ENCODE data around the gene GABPA. TPM values are rescaled to one million over a fixed set of nuclear protein-coding genes. Genes with fewer than 3 reads are reported as not detected.

GABPA gene
- total RNA-seq, 2 experiments from 2014 or later: 21.9 to 33.2 TPM

DNA sequence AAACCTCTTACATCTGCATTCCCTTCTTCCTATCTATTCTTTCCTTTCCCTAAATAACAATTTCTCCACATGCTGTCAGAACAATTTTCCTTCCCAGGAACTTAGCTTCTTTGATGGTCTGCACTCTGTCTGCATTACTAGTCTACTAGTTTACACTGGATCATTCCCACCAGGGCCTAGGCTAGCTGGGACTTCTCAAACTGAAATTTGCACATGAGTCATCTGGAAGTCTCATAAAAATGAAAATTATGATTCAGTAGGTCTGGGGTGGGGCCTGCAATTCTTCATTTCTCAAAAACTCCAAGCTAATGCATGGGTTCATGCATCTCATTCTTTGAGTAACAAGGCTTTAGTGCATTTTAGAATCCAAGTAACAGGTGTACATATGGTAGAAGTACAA lies 74.2 kb downstream of the GABPA start:
- Histone ChIP-seq H2AFZ (ENCODE audit: low read length) (no peak overlapping the region), H3K4me2 (ENCODE audit: low read length) (no peak overlapping the region), H3K79me2 (ENCODE audit: insufficient read depth, low read depth, low read length) (no peaks in the 10 kb centered on the region), H4K20me1 (ENCODE audit: insufficient read depth, low read length) (no peaks in the 10 kb centered on the region), H3K4me3 (ENCODE audit: low read depth, low read length, poor library complexity, severe bottlenecking) (no peak overlapping the region), H3K9me2 (ENCODE audit: insufficient read depth, low read length) (no peaks in the 10 kb centered on the region), H3K36me3 (ENCODE audit: insufficient read depth, low read length) (no peaks in the 10 kb centered on the region), H3K27ac (ENCODE audit: low read depth, low read length, poor library complexity, severe bottlenecking) (no peak overlapping the region), H3K4me1 (ENCODE audit: insufficient read depth, low read length, poor library complexity, severe bottlenecking) (no peaks in the 10 kb centered on the region), H3K9me3 (ENCODE audit: low read length) (no peaks in the 10 kb centered on the region)
- BruUV-seq (replicated peaks): no TSS peak
- intact Hi-C loops (cut with micrococcal nuclease; ENCODE audit: unreplicated experiment): no loop called here
- ChIA-PET POLR2A (interaction anchor here (0.6 kb wide), 1 partner anchor 532 kb away, joined by 3 read pairs; no protein-coding TSS in a partner anchor), CTCF (ENCODE audit: unreplicated experiment) (no interaction called here)
- DNase-seq (ENCODE audit: low spot score): no peak
- TF ChIP-seq EZH2phosphoT487 (IDR thresholded peaks at IDR 0.05; ENCODE audit: borderline replicate concordance, low read depth, low read length) (no peak), CTCF (conservative IDR thresholded peaks at IDR 0.05; ENCODE audit: low read length) (no peak)

DNA sequence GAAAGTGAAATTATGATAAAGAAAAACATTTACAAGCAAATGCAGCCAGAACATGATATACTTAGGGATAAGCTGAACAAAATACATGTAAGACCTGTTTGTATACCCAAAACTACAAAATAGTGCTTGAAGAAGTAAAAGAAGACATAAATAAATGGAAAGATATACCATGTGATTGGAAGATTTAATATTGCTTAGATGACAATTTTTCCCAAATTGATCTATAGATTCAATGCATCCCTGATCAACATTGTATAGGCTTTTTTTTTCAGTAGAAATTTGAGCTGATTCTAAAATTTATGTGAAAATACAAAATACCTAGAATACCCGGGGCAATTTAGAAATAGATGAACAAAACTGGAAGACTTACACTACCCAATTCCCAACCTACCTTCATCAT lies 76.4 kb downstream of the GABPA start:
- POLR2A ChIA-PET: no interaction called here
- Histone ChIP-seq H3K4me1 (ENCODE audit: insufficient read depth, low read length, poor library complexity, severe bottlenecking) (no peaks in the 10 kb centered on the region), H3K9me3 (ENCODE audit: low read length) (no peaks in the 10 kb centered on the region), H3K9me2 (ENCODE audit: insufficient read depth, low read length) (no peaks in the 10 kb centered on the region), H3K79me2 (ENCODE audit: insufficient read depth, low read depth, low read length) (no peaks in the 10 kb centered on the region), H3K36me3 (ENCODE audit: insufficient read depth, low read length) (no peaks in the 10 kb centered on the region), H3K4me3 (ENCODE audit: low read depth, low read length, poor library complexity, severe bottlenecking) (no peak overlapping the region), H3K4me2 (ENCODE audit: low read length) (no peak overlapping the region), H3K27ac (ENCODE audit: low read depth, low read length, poor library complexity, severe bottlenecking) (no peak overlapping the region), H4K20me1 (ENCODE audit: insufficient read depth, low read length) (no peaks in the 10 kb centered on the region), H2AFZ (ENCODE audit: low read length) (no peak overlapping the region)
- TF ChIP-seq EZH2phosphoT487 (IDR thresholded peaks at IDR 0.05; ENCODE audit: borderline replicate concordance, low read depth, low read length) (no peak), CTCF (conservative IDR thresholded peaks at IDR 0.05; ENCODE audit: low read length) (no peak)
- intact Hi-C loops (cut with micrococcal nuclease; ENCODE audit: unreplicated experiment): no loop called here
- DNase-seq (ENCODE audit: low spot score): no peak
- CTCF ChIA-PET (ENCODE audit: unreplicated experiment): no interaction called here
- BruUV-seq (replicated peaks): no TSS peak

GRCh38 chr21:25813917-25814316 lies 79.1 kb downstream of the GABPA start:
- ChIA-PET POLR2A (no interaction called here), CTCF (ENCODE audit: unreplicated experiment) (no interaction called here)
- no TSS peak for BruUV-seq (replicated peaks)
- Histone ChIP-seq H3K4me2 (ENCODE audit: low read length) (no peak overlapping the region), H3K4me1 (ENCODE audit: insufficient read depth, low read length, poor library complexity, severe bottlenecking) (no peaks in the 10 kb centered on the region), H3K9me3 (ENCODE audit: low read length) (no peaks in the 10 kb centered on the region), H2AFZ (ENCODE audit: low read length) (no peak overlapping the region), H3K79me2 (ENCODE audit: insufficient read depth, low read depth, low read length) (no peaks in the 10 kb centered on the region), H3K4me3 (ENCODE audit: low read depth, low read length, poor library complexity, severe bottlenecking) (no peak overlapping the region), H4K20me1 (ENCODE audit: insufficient read depth, low read length) (no peaks in the 10 kb centered on the region), H3K36me3 (ENCODE audit: insufficient read depth, low read length) (no peaks in the 10 kb centered on the region), H3K27ac (ENCODE audit: low read depth, low read length, poor library complexity, severe bottlenecking) (no peak overlapping the region), H3K9me2 (ENCODE audit: insufficient read depth, low read length) (no peaks in the 10 kb centered on the region)
- TF ChIP-seq CTCF (conservative IDR thresholded peaks at IDR 0.05; ENCODE audit: low read length) (no peak), EZH2phosphoT487 (IDR thresholded peaks at IDR 0.05; ENCODE audit: borderline replicate concordance, low read depth, low read length) (no peak)
- DNase-seq (ENCODE audit: low spot score): no peak
- intact Hi-C loops (cut with micrococcal nuclease; ENCODE audit: unreplicated experiment): no loop called here
